Measurements from ENCODE around the gene XRN2.

Gene XRN2

DNA sequence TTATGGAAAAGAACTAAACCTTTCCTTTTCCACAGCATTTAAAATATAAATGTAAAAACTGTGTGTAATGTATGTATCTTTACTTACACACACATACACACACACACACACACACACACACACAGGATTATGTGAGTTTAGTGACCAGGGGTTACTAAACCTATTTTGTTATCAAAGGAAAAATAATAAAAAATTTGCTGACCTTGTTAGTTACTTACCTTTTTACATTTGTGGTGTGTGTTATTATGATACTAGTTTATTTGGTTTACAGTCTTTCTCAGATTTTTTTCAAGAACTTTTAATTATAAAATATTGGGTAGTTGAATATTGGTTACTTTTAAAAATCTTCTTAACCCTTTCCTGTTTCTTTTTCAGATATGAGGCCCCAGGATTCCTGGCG lies 78.5 kb downstream of the XRN2 start:
- WGBS, 2 donors (ENCODE audit: extremely low coverage in 2 of 2, insufficient read length in 2 of 2, insufficient replicate concordance in 1 of 2) = no CpG with 5 or more reads among the region's 1 CpG
- Histone ChIP-seq H4K8ac (ENCODE audit: low read depth, low read length) (no peak overlapping the region), H3K4me2 (ENCODE audit: insufficient read depth, low read length, poor library complexity, severe bottlenecking) (no peak overlapping the region), H3K4ac (ENCODE audit: low read length) (no peak overlapping the region), H3K23ac (ENCODE audit: low read depth, low read length, poor library complexity) (no peak overlapping the region), H2BK15ac (ENCODE audit: low read length) (no peak overlapping the region), H2BK12ac (ENCODE audit: low read length) (no peak overlapping the region), H3K4me1 (ENCODE audit: control insufficient read depth in 2 of 2, insufficient read depth in 1 of 2, low read depth in 1 of 2, low read length in 2 of 2) (peaks cover 0 to 8% of the 10 kb centered on the region in 2 donors), H4K91ac (ENCODE audit: low read depth, low read length, poor library complexity) (no peak overlapping the region), H3K27me3 (ENCODE audit: control insufficient read depth in 3 of 3, insufficient read depth in 3 of 3, low read depth in 1 of 3, low read length in 3 of 3) (no peaks in the 10 kb centered on the region), H3K14ac (ENCODE audit: low read length) (no peak overlapping the region), H2AFZ (ENCODE audit: low read length) (no peak overlapping the region), H3K9me3 (replicated peaks in 1 of 2; ENCODE audit: control insufficient read depth in 2 of 2, insufficient read depth in 1 of 2, low read depth in 1 of 2, low read length in 2 of 2) (peaks cover under 1 to 1% of the 10 kb centered on the region in 2 donors), H3K79me1 (ENCODE audit: low read depth, low read length) (no peaks in the 10 kb centered on the region), H2BK120ac (ENCODE audit: low read depth, low read length) (no peak overlapping the region), H2AK5ac (ENCODE audit: low read depth, low read length) (no peak overlapping the region), H2BK5ac (ENCODE audit: low read length) (no peak overlapping the region), H3K18ac (ENCODE audit: low read length) (no peak overlapping the region), H3K9ac (ENCODE audit: low read depth, low read length, poor library complexity) (no peak overlapping the region), H3K4me3 (ENCODE audit: low read length in 2 of 2) (no peak overlapping the region), H3K27ac (replicated peaks; ENCODE audit: low read length) (no peak overlapping the region), H3K36me3 (replicated peaks in 1 of 2; ENCODE audit: control insufficient read depth in 2 of 2, insufficient read depth in 2 of 2, low read length in 2 of 2) (peaks cover under 1 to 85% of the 10 kb centered on the region in 2 donors)
- DNase-seq (ENCODE audit: low spot score) = no peak

GRCh38 chr20:21384308-21384892 lies 81.3 kb downstream of the XRN2 start:
- no peak for DNase-seq (ENCODE audit: low spot score)
- H2BK5ac ChIP-seq (ENCODE audit: low read length) = no peak overlapping the region
- no CpG with 5 or more reads among the region's 5 CpGs for WGBS, 2 donors (ENCODE audit: extremely low coverage in 2 of 2, insufficient read length in 2 of 2, insufficient replicate concordance in 1 of 2)
- peaks cover 0 to 11% of the 10 kb centered on the region in 2 donors for H3K4me1 ChIP-seq (ENCODE audit: control insufficient read depth in 2 of 2, insufficient read depth in 1 of 2, low read depth in 1 of 2, low read length in 2 of 2)
- no peak overlapping the region for H2AFZ ChIP-seq (ENCODE audit: low read length)
- no peak overlapping the region for H3K23ac ChIP-seq (ENCODE audit: low read depth, low read length, poor library complexity)
- H3K79me1 ChIP-seq (ENCODE audit: low read depth, low read length) = no peaks in the 10 kb centered on the region
- H3K4me3 ChIP-seq (ENCODE audit: low read length in 2 of 2) = no peak overlapping the region
- H3K27me3 ChIP-seq (ENCODE audit: control insufficient read depth in 3 of 3, insufficient read depth in 3 of 3, low read depth in 1 of 3, low read length in 3 of 3) = no peaks in the 10 kb centered on the region
- H4K91ac ChIP-seq (ENCODE audit: low read depth, low read length, poor library complexity) = no peak overlapping the region
- H3K36me3 ChIP-seq (replicated peaks in 1 of 2; ENCODE audit: control insufficient read depth in 2 of 2, insufficient read depth in 2 of 2, low read length in 2 of 2) = peaks cover 3 to 95% of the 10 kb centered on the region in 2 donors
- H3K14ac ChIP-seq (ENCODE audit: low read length) = no peak overlapping the region
- no peak overlapping the region for H2BK12ac ChIP-seq (ENCODE audit: low read length)
- no peak overlapping the region for H2AK5ac ChIP-seq (ENCODE audit: low read depth, low read length)
- no peak overlapping the region for H3K18ac ChIP-seq (ENCODE audit: low read length)
- H3K4me2 ChIP-seq (ENCODE audit: insufficient read depth, low read length, poor library complexity, severe bottlenecking) = no peak overlapping the region
- peak overlapping the region; percentile 53 for H3K27ac ChIP-seq (replicated peaks; ENCODE audit: low read length)
- no peak overlapping the region for H4K8ac ChIP-seq (ENCODE audit: low read depth, low read length)
- no peak overlapping the region for H2BK15ac ChIP-seq (ENCODE audit: low read length)
- no peak overlapping the region for H3K4ac ChIP-seq (ENCODE audit: low read length)
- H3K9me3 ChIP-seq (replicated peaks in 1 of 2; ENCODE audit: control insufficient read depth in 2 of 2, insufficient read depth in 1 of 2, low read depth in 1 of 2, low read length in 2 of 2) = no peaks in the 10 kb centered on the region
- H2BK120ac ChIP-seq (ENCODE audit: low read depth, low read length) = no peak overlapping the region
- H3K9ac ChIP-seq (ENCODE audit: low read depth, low read length, poor library complexity) = no peak overlapping the region

GRCh38 chr20:21386111-21386510 lies 83.0 kb downstream of the XRN2 start:
- Histone ChIP-seq H3K36me3 (replicated peaks in 1 of 2; ENCODE audit: control insufficient read depth in 2 of 2, insufficient read depth in 2 of 2, low read length in 2 of 2) (peaks cover 3 to 97% of the 10 kb centered on the region in 2 donors), H4K8ac (ENCODE audit: low read depth, low read length) (no peak overlapping the region), H4K91ac (ENCODE audit: low read depth, low read length, poor library complexity) (no peak overlapping the region), H2AK5ac (ENCODE audit: low read depth, low read length) (no peak overlapping the region), H3K14ac (ENCODE audit: low read length) (no peak overlapping the region), H3K18ac (ENCODE audit: low read length) (no peak overlapping the region), H2BK15ac (ENCODE audit: low read length) (no peak overlapping the region), H3K4me1 (ENCODE audit: control insufficient read depth in 2 of 2, insufficient read depth in 1 of 2, low read depth in 1 of 2, low read length in 2 of 2) (peaks cover 0 to 8% of the 10 kb centered on the region in 2 donors), H3K9ac (ENCODE audit: low read depth, low read length, poor library complexity) (no peak overlapping the region), H2AFZ (ENCODE audit: low read length) (no peak overlapping the region), H3K4me3 (ENCODE audit: low read length in 2 of 2) (no peak overlapping the region), H2BK12ac (ENCODE audit: low read length) (no peak overlapping the region), H3K27me3 (ENCODE audit: control insufficient read depth in 3 of 3, insufficient read depth in 3 of 3, low read depth in 1 of 3, low read length in 3 of 3) (peaks cover 0 to 11% (median 5%) of the 10 kb centered on the region in 3 experiments), H3K23ac (ENCODE audit: low read depth, low read length, poor library complexity) (no peak overlapping the region), H3K79me1 (ENCODE audit: low read depth, low read length) (no peaks in the 10 kb centered on the region), H2BK5ac (ENCODE audit: low read length) (no peak overlapping the region), H3K9me3 (replicated peaks in 1 of 2; ENCODE audit: control insufficient read depth in 2 of 2, insufficient read depth in 1 of 2, low read depth in 1 of 2, low read length in 2 of 2) (peaks cover 0 to 3% of the 10 kb centered on the region in 2 donors), H2BK120ac (ENCODE audit: low read depth, low read length) (no peak overlapping the region), H3K4ac (ENCODE audit: low read length) (no peak overlapping the region), H3K27ac (replicated peaks; ENCODE audit: low read length) (peak overlapping the region; percentile 12), H3K4me2 (ENCODE audit: insufficient read depth, low read length, poor library complexity, severe bottlenecking) (no peak overlapping the region)
- no CpG with 5 or more reads among the region's 5 CpGs for WGBS, 2 donors (ENCODE audit: extremely low coverage in 2 of 2, insufficient read length in 2 of 2, insufficient replicate concordance in 1 of 2)
- DNase-seq (ENCODE audit: low spot score) = no peak

- Histone ChIP-seq H3K4me2 (ENCODE audit: insufficient read depth, low read length, poor library complexity, severe bottlenecking) (no peak overlapping the region), H3K4me1 (ENCODE audit: control insufficient read depth in 2 of 2, insufficient read depth in 1 of 2, low read depth in 1 of 2, low read length in 2 of 2) (peaks cover 0 to 9% of the 10 kb centered on the region in 2 donors), H3K27ac (replicated peaks; ENCODE audit: low read length) (no peak overlapping the region), H3K9me3 (replicated peaks in 1 of 2; ENCODE audit: control insufficient read depth in 2 of 2, insufficient read depth in 1 of 2, low read depth in 1 of 2, low read length in 2 of 2) (peaks cover 0 to 3% of the 10 kb centered on the region in 2 donors), H3K36me3 (replicated peaks in 1 of 2; ENCODE audit: control insufficient read depth in 2 of 2, insufficient read depth in 2 of 2, low read length in 2 of 2) (peaks cover 3 to 83% of the 10 kb centered on the region in 2 donors), H3K23ac (ENCODE audit: low read depth, low read length, poor library complexity) (no peak overlapping the region), H2BK120ac (ENCODE audit: low read depth, low read length) (no peak overlapping the region), H3K4ac (ENCODE audit: low read length) (no peak overlapping the region), H4K91ac (ENCODE audit: low read depth, low read length, poor library complexity) (no peak overlapping the region), H2BK12ac (ENCODE audit: low read length) (no peak overlapping the region), H2AK5ac (ENCODE audit: low read depth, low read length) (no peak overlapping the region), H2AFZ (ENCODE audit: low read length) (no peak overlapping the region), H3K18ac (ENCODE audit: low read length) (no peak overlapping the region), H2BK15ac (ENCODE audit: low read length) (no peak overlapping the region), H3K4me3 (ENCODE audit: low read length in 2 of 2) (no peak overlapping the region), H3K14ac (ENCODE audit: low read length) (no peak overlapping the region), H2BK5ac (ENCODE audit: low read length) (no peak overlapping the region), H3K9ac (ENCODE audit: low read depth, low read length, poor library complexity) (no peak overlapping the region), H3K79me1 (ENCODE audit: low read depth, low read length) (no peaks in the 10 kb centered on the region), H4K8ac (ENCODE audit: low read depth, low read length) (no peak overlapping the region), H3K27me3 (ENCODE audit: control insufficient read depth in 3 of 3, insufficient read depth in 3 of 3, low read depth in 1 of 3, low read length in 3 of 3) (peaks cover 0 to 23% (median 19%) of the 10 kb centered on the region in 3 experiments)
- no peak for DNase-seq (ENCODE audit: low spot score)
These were observed 84.4 kb downstream of the XRN2 start for GRCh38 chr20:21387528-21387927.
